ENCODE data around the gene ECE1.

The ECE1 gene

GRCh38 chr1:21307663-21308305 lies 17.5 kb upstream of the ECE1 start:
- no peak overlapping the region for H3K4me3 ChIP-seq (replicated peaks; ENCODE audit: low read depth, low read length)
- no peak for DNase-seq (ENCODE audit: extremely low read depth, insufficient read length)

GRCh38 chr1:21307210-21307609 lies 16.9 kb upstream of the ECE1 start:
- no peak for TF ChIP-seq CTCF (IDR thresholded peaks at IDR 0.05; ENCODE audit: insufficient read depth, low read length, poor library complexity, severe bottlenecking)
- no peak overlapping the region for H3K4me3 ChIP-seq (replicated peaks; ENCODE audit: low read depth, low read length)
- no peaks in the 10 kb centered on the region for H3K36me3 ChIP-seq (ENCODE audit: control insufficient read depth, insufficient read depth, low read length)
- DNase-seq (ENCODE audit: extremely low read depth, insufficient read length), result no peak
- H3K27me3 ChIP-seq (replicated peaks; ENCODE audit: control insufficient read depth, insufficient read depth, low read length), result no peaks in the 10 kb centered on the region

More at GRCh38 chr1:21307663-21308305, 17.5 kb upstream of the ECE1 start:
- TF ChIP-seq CTCF (IDR thresholded peaks at IDR 0.05; ENCODE audit: insufficient read depth, low read length, poor library complexity, severe bottlenecking), result no peak
- Histone ChIP-seq H3K36me3 (ENCODE audit: control insufficient read depth, insufficient read depth, low read length) (no peaks in the 10 kb centered on the region), H3K27me3 (replicated peaks; ENCODE audit: control insufficient read depth, insufficient read depth, low read length) (no peaks in the 10 kb centered on the region)

GRCh38 chr1:21305900-21306189 lies 15.6 kb upstream of the ECE1 start:
- H3K4me3 ChIP-seq (replicated peaks; ENCODE audit: low read depth, low read length), result no peak overlapping the region
- TF ChIP-seq CTCF (IDR thresholded peaks at IDR 0.05; ENCODE audit: insufficient read depth, low read length, poor library complexity, severe bottlenecking), result no peak
- no peak for DNase-seq (ENCODE audit: extremely low read depth, insufficient read length)
- H3K27me3 ChIP-seq (replicated peaks; ENCODE audit: control insufficient read depth, insufficient read depth, low read length), result no peaks in the 10 kb centered on the region
- no peaks in the 10 kb centered on the region for H3K36me3 ChIP-seq (ENCODE audit: control insufficient read depth, insufficient read depth, low read length)

GRCh38 chr1:21305155-21305899 lies 15.1 kb upstream of the ECE1 start:
- Histone ChIP-seq H3K27me3 (replicated peaks; ENCODE audit: control insufficient read depth, insufficient read depth, low read length) (no peaks in the 10 kb centered on the region), H3K4me3 (replicated peaks; ENCODE audit: low read depth, low read length) (no peak overlapping the region), H3K36me3 (ENCODE audit: control insufficient read depth, insufficient read depth, low read length) (no peaks in the 10 kb centered on the region)
- no peak for DNase-seq (ENCODE audit: extremely low read depth, insufficient read length)
- TF ChIP-seq CTCF (IDR thresholded peaks at IDR 0.05; ENCODE audit: insufficient read depth, low read length, poor library complexity, severe bottlenecking), result no peak

GRCh38 chr1:21304488-21304887 lies 14.2 kb upstream of the ECE1 start:
- no peak for TF ChIP-seq CTCF (IDR thresholded peaks at IDR 0.05; ENCODE audit: insufficient read depth, low read length, poor library complexity, severe bottlenecking)
- no peak for DNase-seq (ENCODE audit: extremely low read depth, insufficient read length)
- Histone ChIP-seq H3K4me3 (replicated peaks; ENCODE audit: low read depth, low read length) (no peak overlapping the region), H3K36me3 (ENCODE audit: control insufficient read depth, insufficient read depth, low read length) (no peaks in the 10 kb centered on the region), H3K27me3 (replicated peaks; ENCODE audit: control insufficient read depth, insufficient read depth, low read length) (no peaks in the 10 kb centered on the region)
